OCI-LY3 (cell line): ENCODE results near the gene SLC17A9.

ENCODE experiments used
- CTCF ChIP-seq: fragments of 200-600, 300-600 bp; sonication (generic); IDR thresholded peaks from 2 replicates; pipeline ENCODE4 v1.5.1; 2014; ENCODE audit warnings: antibody characterized with exemption, low read length, low read depth
- EZH2phosphoT487 ChIP-seq: fragments of 200-600 bp; shearing (Covaris generic); IDR thresholded peaks from 2 replicates; pipeline ENCODE4 v1.6.1; 2018; ENCODE audit warnings: antibody characterized with exemption, mixed run types, low read depth

- no peak for TF ChIP-seq CTCF
- no peak for TF ChIP-seq EZH2phosphoT487
Measured at GRCh38 chr20:62949962-62950361, 2.5 kb upstream of the SLC17A9 start.
